SIG-M5 treated with dmso at 0.1 percent for 504 hours (cell line): ENCODE data around the gene SCAMP4.

ENCODE experiments used
- DNase-seq: peaks from one replicate; lab custom pipeline; 2025; ENCODE audit not compliant: unreplicated experiment; lab: John Stamatoyannopoulos, UW

Gene SCAMP4, protein sequence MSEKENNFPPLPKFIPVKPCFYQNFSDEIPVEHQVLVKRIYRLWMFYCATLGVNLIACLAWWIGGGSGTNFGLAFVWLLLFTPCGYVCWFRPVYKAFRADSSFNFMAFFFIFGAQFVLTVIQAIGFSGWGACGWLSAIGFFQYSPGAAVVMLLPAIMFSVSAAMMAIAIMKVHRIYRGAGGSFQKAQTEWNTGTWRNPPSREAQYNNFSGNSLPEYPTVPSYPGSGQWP

DNA sequence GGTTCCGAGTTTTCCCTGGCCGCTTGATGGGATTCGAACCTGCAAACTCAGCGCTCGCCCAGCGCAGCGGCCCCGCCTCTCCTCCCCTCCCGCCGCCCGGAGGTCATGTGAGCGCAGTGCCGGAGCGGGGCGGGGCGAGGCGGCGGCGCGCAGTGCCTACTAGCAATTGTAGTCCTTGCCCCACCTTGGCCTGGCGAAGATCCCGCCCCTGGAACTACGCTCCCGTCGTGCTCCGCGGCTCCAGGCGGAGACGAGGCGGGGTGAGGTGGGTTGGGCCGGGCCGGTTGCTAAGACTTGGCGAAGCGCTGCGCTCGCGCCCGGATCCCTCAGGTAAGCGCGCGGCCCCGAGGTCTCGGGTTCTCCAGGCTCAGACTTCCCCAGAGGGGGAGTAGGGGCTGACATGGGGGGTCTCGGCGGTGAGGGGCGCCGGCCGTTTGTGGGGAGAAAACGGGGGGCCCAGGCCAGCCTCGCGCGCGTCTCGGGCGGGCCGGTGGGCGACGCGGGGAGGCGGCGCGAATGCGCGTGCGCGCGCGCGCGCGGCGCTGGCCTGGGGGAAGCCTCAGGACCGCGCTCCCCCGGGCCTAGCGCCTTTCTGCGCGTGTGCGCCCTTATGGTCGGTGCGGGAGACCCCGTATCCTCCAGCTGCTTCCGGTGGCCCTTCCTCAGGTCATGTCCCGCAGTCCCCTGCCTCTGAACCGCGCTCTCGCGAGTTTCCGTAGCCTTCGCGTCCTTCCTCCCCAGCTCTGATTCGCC lies at the start of gene SCAMP4, which contains the start of gene ADAT3:
Gene SCAMP4, plus strand, starts transcription at position 290 of the 753 bp plus-strand sequence. CDS start 9,621 bp downstream, outside the sequence.
Gene ADAT3, plus strand, starts transcription at position 290 of the 753 bp plus-strand sequence. CDS start 6,649 bp downstream, outside the sequence.
- DNase-seq, result peak; percentile 97

DNA sequence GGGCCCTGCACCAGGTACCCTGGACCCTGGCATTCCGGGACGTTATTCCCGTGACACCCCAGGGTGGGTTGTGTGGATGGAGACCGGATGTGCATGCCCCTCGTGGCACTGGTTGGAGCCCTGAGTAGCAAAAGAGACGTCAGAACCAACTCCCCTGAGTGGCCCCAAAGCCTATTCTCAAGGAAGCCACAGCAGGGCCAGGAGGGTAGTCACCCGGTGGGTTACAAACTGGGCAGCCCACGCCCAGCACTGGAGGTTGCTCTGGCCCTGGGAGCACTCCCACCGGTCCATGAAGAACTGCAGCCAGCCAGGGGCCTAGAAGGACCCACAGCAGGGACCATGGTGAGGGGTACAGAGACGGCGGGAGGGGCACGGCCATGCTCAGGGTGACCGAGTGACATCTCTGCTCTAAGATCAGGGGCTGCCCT lies 49.4 kb upstream of the SCAMP4 start:
- no peak for DNase-seq

DNA sequence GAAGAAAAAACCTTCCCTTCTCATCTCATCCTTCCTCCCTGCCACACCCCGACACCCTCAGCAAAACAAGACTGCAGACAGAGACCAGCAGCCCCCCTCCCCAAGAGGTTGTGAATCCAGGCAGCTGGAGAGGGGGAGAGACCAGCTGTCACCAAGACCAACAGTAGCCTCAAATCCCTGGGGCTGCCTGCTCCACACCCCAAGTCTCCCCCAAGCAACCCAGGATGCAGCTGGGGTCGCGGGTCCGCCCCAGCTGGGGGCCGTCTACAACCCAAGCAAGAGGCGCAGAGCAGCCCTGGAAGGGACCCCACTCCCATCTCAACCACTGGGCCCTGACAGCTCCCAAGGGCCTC lies 48.9 kb upstream of the SCAMP4 start:
- DNase-seq, result no peak

DNA sequence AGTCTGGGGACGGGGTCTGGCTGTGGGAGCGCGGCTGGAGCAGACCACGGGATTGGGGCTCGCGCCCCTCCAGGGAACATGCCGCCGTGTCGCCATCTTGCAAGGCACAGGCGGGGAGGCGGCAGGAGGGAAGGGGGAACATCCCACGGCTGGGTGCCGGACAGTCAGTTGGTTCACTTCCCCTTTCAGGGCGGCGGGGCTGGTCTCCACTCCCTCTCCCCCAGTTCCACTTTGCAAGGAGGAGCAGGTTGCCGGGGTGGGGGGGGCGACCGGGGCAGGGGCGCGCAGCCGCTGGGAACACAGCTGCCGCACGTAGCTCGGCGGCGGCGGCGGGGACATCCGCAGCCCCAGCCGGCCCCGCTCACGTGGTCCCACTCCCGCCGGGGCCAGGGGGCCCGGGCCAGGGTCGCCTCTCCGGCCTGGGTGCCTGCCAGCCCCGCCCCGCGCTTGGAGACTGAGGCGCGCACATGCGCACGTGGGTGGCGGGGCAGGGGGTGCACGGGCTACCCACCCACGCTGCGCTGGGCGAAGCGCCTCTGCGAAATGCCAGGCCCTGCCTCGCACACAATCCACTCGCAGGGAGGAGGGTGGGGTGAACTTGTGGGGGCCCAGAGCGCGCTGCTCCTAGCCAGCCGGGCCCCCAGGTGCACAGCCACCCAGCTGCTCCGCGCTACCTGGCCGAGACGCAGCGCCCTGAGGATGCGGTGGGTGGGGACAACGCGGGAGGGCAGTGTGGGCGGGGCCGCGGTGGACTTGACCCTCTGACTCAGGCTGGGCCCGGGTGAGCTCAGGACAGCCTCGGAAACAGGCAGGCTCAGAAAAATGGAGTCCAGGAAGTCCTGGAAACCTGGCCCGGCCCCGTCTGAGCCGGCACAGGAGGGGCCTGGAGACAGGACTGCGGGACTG lies 48.2 kb upstream of the SCAMP4 start:
- DNase-seq, result peak; percentile 90

DNA sequence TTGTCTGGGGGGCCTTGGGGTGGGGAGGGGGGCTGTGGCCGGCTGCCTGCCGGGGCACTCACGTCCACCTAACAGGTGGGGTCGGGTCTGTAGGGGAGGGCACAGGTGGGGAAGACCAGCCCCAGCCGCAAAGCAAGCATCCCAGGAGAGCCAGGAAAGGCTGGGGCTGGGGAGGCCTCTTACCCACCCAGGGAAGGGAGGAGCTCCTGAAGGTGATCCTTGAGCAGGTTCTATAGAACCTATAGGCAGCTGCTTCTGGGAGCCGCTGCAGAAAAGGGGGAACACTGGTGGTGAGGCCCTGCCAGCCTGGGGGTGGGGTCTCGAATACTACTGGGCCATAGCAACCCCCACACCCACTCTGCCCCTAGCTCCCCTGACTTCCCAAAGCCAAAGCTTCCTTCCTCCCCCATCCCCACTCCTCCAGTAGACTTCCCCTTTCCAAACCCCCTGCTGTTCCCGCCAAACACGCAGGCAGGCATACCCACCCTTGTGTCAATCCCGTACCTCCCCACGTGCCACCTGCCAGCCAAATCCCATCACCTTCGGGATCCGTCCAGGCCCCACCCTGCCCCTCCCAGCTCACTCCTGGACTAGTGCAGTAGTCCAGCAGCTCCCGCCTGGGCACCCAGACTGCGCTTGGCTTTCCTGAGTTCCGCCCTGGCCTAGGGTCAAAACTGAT lies 47.4 kb upstream of the SCAMP4 start:
- peak; percentile 80 for DNase-seq

DNA sequence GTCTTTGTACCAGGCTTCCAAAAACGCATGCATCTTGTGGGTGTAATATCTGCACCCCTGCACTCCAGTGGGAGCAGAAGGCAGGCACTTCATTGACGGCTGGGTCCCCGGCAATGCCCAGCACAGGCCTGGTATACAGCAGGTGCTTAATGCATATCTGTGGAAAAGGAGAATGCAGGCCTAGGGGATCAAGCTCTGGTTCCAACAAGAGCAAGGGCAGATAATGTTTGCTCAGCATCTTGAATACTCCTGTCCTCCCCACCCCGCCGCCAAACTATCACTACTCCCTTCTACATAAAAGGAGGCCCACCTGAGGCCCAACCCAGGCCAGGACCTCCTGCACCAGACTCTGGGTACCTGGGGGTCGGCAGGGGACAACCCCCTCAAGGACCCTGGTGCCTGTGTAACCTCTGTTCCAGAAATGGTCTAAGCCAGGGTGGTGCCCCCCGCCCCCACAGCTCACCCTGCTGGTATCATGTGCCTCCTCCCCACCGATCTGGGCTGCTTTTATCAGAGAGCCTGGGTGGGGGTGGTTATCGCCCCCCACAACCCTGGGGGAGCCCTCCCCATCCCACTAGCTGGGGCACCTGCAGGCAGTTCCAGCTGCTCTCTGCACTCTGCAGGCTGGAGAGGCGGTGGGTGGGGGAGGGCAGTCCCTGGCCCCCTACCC lies 46.7 kb upstream of the SCAMP4 start:
- DNase-seq, result no peak

DNA sequence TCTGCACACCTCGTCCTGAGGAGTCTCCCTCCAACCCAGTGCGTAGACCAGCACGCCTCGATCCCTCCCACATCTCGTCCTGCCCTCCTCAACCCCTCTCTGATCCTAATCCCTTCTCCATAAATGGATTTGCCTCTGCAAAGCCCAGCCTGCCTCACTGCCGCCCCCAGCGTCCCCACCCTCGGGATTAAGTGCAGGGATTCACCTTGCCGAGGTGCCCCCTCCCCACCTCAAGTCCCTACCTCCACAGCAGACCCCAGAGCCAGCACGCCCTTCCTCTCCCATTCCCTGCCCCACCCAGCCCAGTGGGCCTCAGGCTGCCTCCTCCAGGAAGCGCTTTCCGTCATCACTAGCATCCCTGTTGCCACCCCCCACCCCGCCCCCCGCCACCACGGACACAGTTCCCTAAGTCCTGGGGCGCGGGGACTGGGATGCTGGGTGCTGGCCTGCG lies 45.8 kb upstream of the SCAMP4 start:
- no peak for DNase-seq

DNA sequence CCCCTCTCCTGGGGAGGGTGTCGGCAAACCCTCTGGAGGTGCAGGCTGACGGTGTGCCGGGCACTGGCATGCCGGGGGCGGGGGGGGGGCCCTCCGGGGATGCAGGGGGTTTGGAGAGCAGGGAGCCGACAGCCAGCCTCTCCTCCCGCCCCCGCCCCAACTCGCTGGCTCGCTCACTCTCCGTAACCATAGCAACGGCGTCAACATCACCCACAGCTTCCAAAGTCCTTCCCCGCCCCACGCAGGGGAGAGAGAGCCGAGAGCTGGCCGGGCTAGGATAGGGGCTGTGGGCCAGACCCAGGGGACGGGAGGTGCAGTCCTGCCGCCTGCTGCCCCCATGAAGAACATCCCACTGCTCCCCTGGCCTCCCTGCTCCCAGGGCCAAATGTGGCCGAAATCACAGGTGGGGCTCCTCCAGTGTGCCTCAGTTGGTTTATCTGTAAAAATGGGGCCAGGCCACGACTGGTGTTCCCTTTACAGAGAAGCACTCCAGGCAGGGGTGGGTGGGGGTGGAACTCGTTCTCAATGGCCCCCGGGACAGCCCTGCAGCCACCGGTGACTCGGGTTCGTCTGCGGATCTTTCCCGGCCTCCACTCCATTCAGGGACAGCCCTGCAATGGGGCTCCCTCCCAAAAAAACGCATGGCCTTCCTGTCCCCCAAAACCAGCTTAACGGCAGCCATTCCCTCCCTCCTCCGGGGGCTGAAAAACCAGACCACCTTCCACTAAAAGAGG lies 45.0 kb upstream of the SCAMP4 start:
- peak; percentile 51 for DNase-seq

DNA sequence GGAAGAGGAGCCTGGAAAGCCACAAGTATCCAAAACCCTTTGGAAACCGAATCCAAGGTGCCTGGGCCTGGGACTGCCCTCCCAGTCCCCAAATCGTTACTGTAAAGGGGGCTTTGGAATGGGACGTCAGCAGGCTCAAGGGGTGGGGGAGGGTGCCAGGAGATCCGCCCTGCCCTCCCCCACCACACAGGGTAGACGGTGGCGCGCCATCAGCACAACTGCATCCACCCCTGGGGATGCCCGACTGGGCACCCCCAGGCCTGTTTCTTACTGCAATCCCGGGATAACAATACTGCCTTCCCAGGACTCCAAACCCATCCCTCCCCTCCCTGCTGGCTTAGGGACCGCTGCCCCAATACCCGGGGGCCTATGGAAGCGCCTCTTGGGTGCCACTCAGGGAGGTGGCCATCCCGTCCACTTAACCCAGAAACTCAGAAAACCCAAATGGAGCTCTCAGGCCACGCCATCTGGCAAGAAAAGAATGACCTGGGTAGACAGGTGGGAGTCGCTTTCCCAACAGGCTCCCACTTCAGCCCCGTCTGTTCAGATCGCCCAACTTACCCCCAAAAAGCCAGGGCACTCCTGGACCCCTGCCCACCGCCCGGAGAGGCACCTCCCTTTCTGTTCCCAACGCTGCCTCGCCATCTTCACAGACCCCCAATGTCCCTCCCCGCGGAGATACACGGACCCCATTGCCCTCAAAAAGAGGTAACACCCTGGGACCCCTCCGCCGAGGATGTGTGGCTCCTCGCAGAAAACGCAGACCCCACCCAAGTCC lies 44.2 kb upstream of the SCAMP4 start:
- DNase-seq, result no peak

DNA sequence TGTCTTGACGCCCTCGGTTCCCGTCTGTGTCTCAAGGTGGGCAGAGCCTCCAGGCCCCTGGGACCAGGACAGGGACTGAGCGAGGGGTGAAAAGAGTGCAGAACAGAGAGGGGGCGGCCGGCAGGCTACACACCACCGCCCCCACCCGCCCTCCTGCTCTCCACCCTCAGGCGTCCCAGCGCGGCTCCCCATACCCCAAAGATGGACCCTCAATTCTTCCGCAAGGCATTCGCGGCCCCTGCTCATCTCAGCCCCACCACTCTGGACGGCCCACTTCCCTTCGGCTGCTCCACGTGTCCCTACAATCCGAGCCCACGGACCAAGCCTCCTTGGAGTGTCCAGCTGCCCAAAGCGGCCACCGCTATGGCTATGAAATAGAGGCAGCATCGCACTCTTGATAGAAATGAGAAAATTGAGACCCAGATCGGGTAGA lies 43.6 kb upstream of the SCAMP4 start:
- DNase-seq, result no peak

DNA sequence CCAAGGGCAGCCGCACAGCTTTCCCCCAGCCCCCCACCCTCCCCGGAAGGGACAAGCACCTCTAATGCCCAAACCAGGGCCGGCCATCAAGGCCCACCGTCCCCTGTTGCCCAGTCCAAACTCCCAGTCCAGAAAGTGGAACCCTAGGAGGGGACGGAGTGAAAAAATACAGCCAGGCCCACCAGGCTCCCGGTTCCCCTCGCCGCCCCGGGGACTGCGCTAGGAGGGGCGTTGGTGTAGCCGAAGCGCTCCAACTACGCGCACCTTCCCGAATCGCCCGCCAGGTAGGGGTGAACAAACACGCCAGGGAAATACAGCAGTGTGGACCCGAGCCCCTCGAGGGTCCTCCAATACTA lies 43.2 kb upstream of the SCAMP4 start:
- no peak for DNase-seq

DNA sequence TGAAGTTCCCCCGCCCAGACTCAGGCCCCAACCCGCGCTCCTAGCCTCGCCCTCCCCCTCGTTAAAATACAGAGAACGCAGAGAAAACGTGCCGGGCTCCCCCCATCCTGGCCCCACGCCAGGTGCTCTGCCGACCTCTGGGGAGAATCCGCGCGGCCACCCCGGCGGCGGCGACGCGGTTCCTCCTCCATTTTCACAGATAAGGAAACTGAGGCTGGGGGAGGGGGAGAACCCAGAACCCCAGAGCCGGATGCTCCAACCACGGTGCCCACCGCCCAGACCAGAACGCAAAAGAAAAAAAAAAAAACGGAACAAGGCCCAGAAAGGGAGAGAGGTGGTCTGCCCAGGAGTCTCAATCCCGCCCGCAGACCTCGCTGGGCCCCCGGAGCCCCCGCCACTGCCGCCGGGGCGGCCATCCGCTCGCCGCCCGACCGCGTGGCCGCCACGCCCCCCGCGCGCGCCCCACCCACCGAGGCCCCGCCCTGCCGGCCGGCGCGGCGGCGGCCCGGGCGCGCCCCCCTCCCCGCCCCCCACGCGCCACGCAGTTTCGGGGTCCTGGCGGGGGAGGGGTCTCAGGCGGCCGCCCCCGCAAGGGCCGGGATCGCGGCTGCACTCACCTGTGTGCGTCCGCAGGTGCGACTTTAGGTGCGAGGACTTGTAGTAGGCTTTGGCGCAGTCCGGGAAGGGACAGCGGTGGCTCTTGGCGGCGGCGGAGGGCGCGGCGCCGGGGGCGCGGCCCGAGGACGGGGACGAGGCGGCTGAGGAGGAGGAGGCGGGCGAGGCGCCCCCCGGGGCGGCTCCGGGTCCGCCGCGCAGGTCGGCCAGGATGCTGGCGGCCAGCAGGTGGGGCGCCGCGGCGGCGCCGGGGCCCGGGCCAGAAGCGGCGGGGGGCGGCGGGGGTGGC lies 42.5 kb upstream of the SCAMP4 start:
- DNase-seq, result no peak

DNA sequence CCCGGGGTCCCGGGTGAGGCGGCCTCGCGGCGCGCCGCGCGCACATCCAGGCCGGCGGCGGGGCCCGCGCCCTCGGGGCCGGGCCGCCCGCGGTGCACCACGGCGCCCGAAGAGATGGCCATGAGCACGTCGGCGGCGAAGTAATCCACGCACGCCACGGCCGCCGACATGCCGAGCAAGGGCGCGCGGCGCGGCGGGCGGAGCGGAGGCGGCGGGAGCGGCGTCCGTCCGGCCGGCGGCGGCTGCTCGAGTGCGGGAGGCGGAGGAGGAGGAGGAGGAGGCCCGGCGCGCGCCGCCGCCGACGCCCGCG lies 41.9 kb upstream of the SCAMP4 start, which contains the start of gene KLF16:
Gene KLF16, minus strand, starts transcription at position 252 of the 310 bp plus-strand sequence. Its CDS starts 82 bp downstream, at position 170.
- no peak for DNase-seq

DNA sequence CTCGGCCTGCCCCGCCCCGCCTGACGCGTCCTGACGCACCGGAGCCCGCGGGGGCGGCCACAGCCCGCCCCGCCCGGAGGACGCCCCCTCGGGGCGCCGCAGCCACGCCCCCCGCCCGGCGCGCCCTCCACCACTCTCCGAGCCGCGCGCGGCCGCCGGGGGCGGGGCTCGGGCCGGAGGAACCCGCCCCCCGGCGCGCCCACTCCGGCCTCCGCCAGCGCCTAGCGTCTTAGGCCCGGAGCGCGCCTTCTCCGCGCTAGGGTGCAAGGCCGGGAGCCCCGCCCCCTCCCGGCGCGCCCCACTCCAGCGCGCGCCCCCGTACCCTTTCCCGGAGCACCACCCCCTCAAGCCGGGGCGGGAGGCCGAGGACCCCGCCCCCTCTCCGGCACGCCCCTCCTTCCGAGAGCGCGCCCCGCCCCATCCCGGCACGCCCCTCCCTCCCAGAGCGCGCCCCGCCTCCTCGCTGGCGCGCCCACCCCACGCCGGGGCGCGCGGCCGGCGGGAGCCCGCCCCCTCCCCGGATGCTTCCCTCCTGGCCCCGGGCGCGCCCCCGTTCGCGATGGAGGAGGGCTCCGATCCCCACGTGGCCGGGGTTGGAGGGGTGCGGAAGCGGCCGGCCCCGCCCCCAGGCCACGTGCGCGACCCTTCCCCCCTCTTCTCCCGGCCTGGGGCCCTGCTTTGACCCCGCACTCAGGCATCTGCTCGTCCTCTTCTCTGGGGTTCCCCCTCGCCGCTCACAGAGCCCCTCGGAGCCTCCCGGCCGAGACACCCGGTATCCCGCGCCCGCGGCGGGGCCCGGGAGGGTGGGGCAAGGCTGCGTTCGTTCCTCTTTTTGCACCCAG lies 41.3 kb upstream of the SCAMP4 start:
- DNase-seq, result peak; percentile 88

DNA sequence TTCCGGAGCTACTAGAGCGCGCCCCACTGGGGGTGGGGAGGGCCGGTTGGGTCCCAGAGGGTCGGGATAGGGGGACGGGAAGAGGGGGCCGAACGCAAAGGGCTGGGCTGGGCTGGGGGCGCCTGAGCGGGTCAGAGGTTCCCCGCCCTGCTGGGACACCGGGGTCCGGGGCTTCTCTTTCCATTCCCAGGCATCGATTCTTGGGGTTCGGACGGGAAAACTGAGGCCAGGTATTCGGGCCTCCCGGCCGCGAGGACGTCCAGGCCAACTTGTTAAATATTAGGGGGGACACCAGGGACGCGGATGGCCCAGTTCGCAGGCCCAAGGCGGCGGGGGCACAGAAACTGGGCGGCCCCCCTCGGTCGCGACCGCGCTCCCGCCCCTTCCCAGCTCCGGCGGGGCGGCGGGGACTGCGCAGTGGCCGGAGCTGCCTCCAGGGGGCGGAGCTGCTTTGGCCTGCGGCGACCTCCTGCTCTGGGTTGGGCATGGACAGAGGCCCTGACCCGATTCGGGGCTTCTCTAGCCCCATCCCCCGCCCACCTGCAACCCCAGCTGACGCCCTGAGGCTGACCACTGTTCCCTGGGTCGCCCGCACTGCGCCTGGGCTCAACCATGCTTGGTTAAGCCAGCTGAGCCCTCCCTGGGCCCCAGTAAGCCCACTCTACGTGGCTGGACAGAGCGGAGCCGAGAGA lies 40.6 kb upstream of the SCAMP4 start:
- DNase-seq, result no peak
